NCI-H2196 (cell line): ENCODE data around the gene ZNF599.

Experiments used
- DNase-seq: peaks from one replicate; lab custom pipeline; 2025; ENCODE audit not compliant: unreplicated experiment; lab: John Stamatoyannopoulos, UW

ZNF599 gene

GRCh38 chr19:34744896-34745690, 27.9 kb downstream of the ZNF599 start:
- no peak for DNase-seq

GRCh38 chr19:34734537-34735103, 38.4 kb downstream of the ZNF599 start:
- peak; percentile 91 for DNase-seq

GRCh38 chr19:34733746-34734536, 39.1 kb downstream of the ZNF599 start, which contains the start of gene ZNF181:
ZNF181 (plus strand) TSS chr19:34734243; CDS start chr19:34735038, 795 bp downstream.
- DNase-seq: peak; percentile 89

- peak; percentile 72 for DNase-seq
These were observed 39.7 kb downstream of the ZNF599 start for GRCh38 chr19:34733266-34733745.

- no peak for DNase-seq
These were observed 40.3 kb downstream of the ZNF599 start for GRCh38 chr19:34732612-34733211.

- no peak for DNase-seq
These were observed 41.1 kb downstream of the ZNF599 start for GRCh38 chr19:34731964-34732363.

GRCh38 chr19:34731019-34731829, 41.8 kb downstream of the ZNF599 start:
- no peak for DNase-seq

GRCh38 chr19:34725400-34725799, 47.6 kb downstream of the ZNF599 start:
- DNase-seq: no peak

- no peak for DNase-seq
These were observed 50.7 kb downstream of the ZNF599 start for GRCh38 chr19:34722353-34722752.

GRCh38 chr19:34715357-34715756, 57.7 kb downstream of the ZNF599 start:
- no peak for DNase-seq

- DNase-seq: no peak
These were observed 59.8 kb downstream of the ZNF599 start for GRCh38 chr19:34713262-34713637.

GRCh38 chr19:34712395-34713261, 60.4 kb downstream of the ZNF599 start:
- DNase-seq: peak; percentile 84

- no peak for DNase-seq
These were observed 61.1 kb downstream of the ZNF599 start for GRCh38 chr19:34711890-34712289.
